PC-9 (cell line): ENCODE results near the gene ARL8B. TPM values are rescaled to one million over a fixed set of nuclear protein-coding genes. Genes with fewer than 3 reads are reported as not detected.

ENCODE experiments used
- BruUV-seq: library from RNA; stranded (reverse); fragments of 400-500 nt; replicated peaks from 2 replicates; lab custom pipeline; 2021; lab: Mats Ljungman, UMichigan
- CTCF ChIA-PET: fragments of 300-600 bp; sonication (Branson Sonifier 250); formaldehyde crosslinking; loops from one replicate; lab custom pipeline; 2022; ENCODE audit warnings: antibody characterized with exemption; lab: Charles Lee
- POLR2A ChIA-PET: fragments of 300-600 bp; sonication (Branson Sonifier 250); formaldehyde crosslinking; loops from one replicate; lab custom pipeline; 2022; ENCODE audit warnings: antibody characterized with exemption; ENCODE audit not compliant: unreplicated experiment; lab: Charles Lee
- DNase-seq, 2 experiments: peaks; one replicate each; pipeline versions ENCODE4 v3.0.0 to v3.0.0-alpha.2; 2015 to 2022; ENCODE audit warnings: mixed read lengths in 1 of 2
- H2AFZ ChIP-seq: fragments of 200-600 bp; sonication (generic); 2 replicates; pipeline ENCODE4 v1.8.1; 2017; ENCODE audit warnings: antibody characterized with exemption
- H3F3A ChIP-seq: fragments of 200-600 bp; sonication (generic); 2 replicates; pipeline ENCODE4 v1.8.1; 2017; ENCODE audit warnings: antibody characterized with exemption, mild to moderate bottlenecking, low read depth; ENCODE audit not compliant: insufficient read depth
- H3K27ac ChIP-seq: fragments of 200-600 bp; sonication (generic); 2 replicates; pipeline ENCODE4 v1.6.1; 2016; ENCODE audit warnings: mixed run types
- H3K27me3 ChIP-seq: fragments of 200-600 bp; sonication (generic); 2 replicates; pipeline ENCODE4 v1.6.1; 2016; ENCODE audit warnings: low read depth, mixed run types; ENCODE audit not compliant: insufficient read depth
- H3K36me3 ChIP-seq: fragments of 200-600 bp; sonication (generic); 2 replicates; pipeline ENCODE4 v1.6.1; 2016; ENCODE audit warnings: low read depth, mixed run types
- H3K4me1 ChIP-seq: fragments of 200-600 bp; sonication (generic); replicated peaks from 2 replicates; pipeline ENCODE4 v1.6.1; 2016; ENCODE audit warnings: mixed run types; ENCODE audit not compliant: insufficient read depth
- H3K4me2 ChIP-seq: fragments of 200-600 bp; sonication (generic); 2 replicates; pipeline ENCODE4 v1.6.1; 2017; ENCODE audit warnings: mixed run types
- H3K4me3 ChIP-seq: fragments of 200-600 bp; sonication (generic); 2 replicates; pipeline ENCODE4 v1.6.1; 2016; ENCODE audit warnings: mixed run types
- H3K79me2 ChIP-seq: fragments of 200-600 bp; sonication (generic); 2 replicates; pipeline ENCODE4 v1.6.1; 2017; ENCODE audit warnings: low read depth, mixed run types
- H3K9me2 ChIP-seq: fragments of 200-600 bp; sonication (generic); 2 replicates; pipeline ENCODE4 v1.8.1; 2017; ENCODE audit warnings: mild to moderate bottlenecking; ENCODE audit not compliant: insufficient read depth
- H3K9me3 ChIP-seq: fragments of 200-600 bp; sonication (generic); 2 replicates; pipeline ENCODE4 v1.8.1; 2016; ENCODE audit warnings: low read depth; ENCODE audit not compliant: insufficient read depth
- H4K20me1 ChIP-seq: fragments of 200-600 bp; sonication (generic); 2 replicates; pipeline ENCODE4 v1.8.1; 2017; ENCODE audit not compliant: insufficient read depth
- EZH2 ChIP-seq: fragments of 200-600 bp; sonication (generic); IDR thresholded peaks from 2 replicates; pipeline ENCODE4 v1.8.0; 2017; ENCODE audit warnings: antibody characterized with exemption, low read depth
- intact Hi-C: fragments of 100-400 bp; cut with micrococcal nuclease; formaldehyde crosslinking; loops from one replicate; pipeline ENCODE4 v1.10.0; 2022; ENCODE audit not compliant: unreplicated experiment
- total RNA-seq: library from RNA; stranded (reverse); gene quantifications from 2 replicates; pipeline ENCODE4 v1.2.3, GENCODE V29; 2021
- TF ChIP-seq, protein P1 (sequence below): fragments of 200-600 bp; sonication (generic); conservative IDR thresholded peaks from 2 replicates; pipeline ENCODE4 v1.6.1; 2017; ENCODE audit warnings: mixed run types, antibody characterized with exemption, mild to moderate bottlenecking, moderate library complexity

ARL8B gene
- total RNA-seq, 1 experiment from 2014 or later, result 45.4 TPM

DNA sequence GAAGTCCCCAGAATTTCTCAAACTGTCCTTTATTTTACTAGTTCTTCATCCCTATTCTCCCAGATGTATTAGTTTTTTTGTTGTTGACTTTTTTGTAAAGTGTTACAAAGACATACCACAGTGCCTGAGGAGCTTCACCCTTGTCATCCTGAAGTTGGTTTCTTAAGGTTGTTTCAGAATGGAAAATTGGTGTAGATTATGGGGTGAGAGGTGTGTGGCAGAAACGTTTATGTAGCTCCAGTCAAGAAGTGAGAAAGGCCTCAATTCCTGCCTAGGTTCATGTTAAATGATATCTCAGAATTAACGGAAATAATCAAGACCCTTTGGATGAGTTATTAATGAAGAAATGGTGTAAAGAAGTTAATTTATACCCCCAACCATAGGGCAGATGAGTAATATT lies 72.2 kb downstream of the ARL8B start:
- intact Hi-C loops, result loop anchor here (2.0 kb wide), 1 partner anchor 72 kb away; the partner anchor contains the start of gene ARL8B

DNA sequence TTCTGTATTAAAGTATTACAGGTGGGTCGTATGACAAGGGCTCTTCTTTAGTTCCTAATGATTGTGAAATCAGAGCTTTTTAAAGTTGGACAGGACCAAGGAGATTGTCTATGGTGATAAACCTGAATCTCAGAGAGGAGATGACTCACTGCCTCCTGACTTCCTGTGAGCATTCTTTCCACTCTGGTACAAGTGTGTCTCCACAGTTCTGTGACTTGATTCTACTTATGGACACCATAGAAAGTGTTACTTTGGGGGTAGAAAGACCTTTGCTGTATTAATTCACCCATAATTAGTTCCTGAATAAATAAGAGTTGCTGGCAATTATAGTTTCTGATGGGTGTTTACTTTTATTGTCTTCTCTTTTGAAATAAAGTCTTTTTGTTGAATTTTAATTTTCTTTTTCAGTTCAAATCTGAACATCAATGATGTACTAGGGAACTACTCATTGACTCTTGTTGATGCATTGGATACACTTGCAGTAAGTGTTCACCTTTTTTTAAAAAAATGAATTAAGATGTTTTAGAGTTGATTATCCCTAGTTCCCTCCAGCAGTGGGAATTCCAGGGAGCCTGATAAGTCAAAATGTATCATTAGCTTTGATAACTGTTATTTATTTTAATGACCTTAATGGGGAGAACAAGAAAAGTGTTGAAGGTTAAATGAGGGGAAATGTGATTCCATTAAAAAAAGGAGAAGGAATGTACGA lies 72.9 kb downstream of the ARL8B start:
- Histone ChIP-seq H3K27ac (peak overlapping the region; percentile 100), H3K9me3 (no peaks in the 10 kb centered on the region), H2AFZ (no peak overlapping the region), H3K79me2 (peaks cover 86% of the 10 kb centered on the region), H3F3A (peaks cover 57% of the 10 kb centered on the region), H3K9me2 (no peaks in the 10 kb centered on the region), H4K20me1 (no peaks in the 10 kb centered on the region), H3K4me2 (peak overlapping the region; percentile 89), H3K27me3 (no peaks in the 10 kb centered on the region), H3K36me3 (peaks cover 7% of the 10 kb centered on the region; the same call in 1 of the 2 replicates), H3K4me3 (peak overlapping the region; percentile 19; the same call in 1 of the 2 replicates), H3K4me1 (peaks cover 88% of the 10 kb centered on the region)
- CTCF ChIA-PET, result interaction anchor here (0.7 kb wide), 2 partner anchors 24 to 139 kb away, joined by 3 to 5 read pairs; no protein-coding TSS in a partner anchor
- DNase-seq, result peak; percentile 31 to 91
- no peak for TF ChIP-seq EZH2
- TF ChIP-seq, protein P1, sequence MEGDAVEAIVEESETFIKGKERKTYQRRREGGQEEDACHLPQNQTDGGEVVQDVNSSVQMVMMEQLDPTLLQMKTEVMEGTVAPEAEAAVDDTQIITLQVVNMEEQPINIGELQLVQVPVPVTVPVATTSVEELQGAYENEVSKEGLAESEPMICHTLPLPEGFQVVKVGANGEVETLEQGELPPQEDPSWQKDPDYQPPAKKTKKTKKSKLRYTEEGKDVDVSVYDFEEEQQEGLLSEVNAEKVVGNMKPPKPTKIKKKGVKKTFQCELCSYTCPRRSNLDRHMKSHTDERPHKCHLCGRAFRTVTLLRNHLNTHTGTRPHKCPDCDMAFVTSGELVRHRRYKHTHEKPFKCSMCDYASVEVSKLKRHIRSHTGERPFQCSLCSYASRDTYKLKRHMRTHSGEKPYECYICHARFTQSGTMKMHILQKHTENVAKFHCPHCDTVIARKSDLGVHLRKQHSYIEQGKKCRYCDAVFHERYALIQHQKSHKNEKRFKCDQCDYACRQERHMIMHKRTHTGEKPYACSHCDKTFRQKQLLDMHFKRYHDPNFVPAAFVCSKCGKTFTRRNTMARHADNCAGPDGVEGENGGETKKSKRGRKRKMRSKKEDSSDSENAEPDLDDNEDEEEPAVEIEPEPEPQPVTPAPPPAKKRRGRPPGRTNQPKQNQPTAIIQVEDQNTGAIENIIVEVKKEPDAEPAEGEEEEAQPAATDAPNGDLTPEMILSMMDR, result no peak
- intact Hi-C loops, result loop anchor here (2.0 to 5.0 kb wide), 4 partner anchors 72 to 483 kb away; partner anchors contain the start of gene ARL8B
- POLR2A ChIA-PET, result interaction anchor here (0.6 to 0.7 kb wide), 2 partner anchors 353 to 505 kb away, joined by 4 read pairs; no protein-coding TSS in a partner anchor
- TSS peak; percentile 7 for BruUV-seq

More for the DNA sequence above, 72.2 kb downstream of the ARL8B start:
- no peak for DNase-seq
- H3K4me2 ChIP-seq, result peak overlapping the region; percentile 89
- no peaks in the 10 kb centered on the region for H3K9me3 ChIP-seq
- BruUV-seq, result no TSS peak
- no peaks in the 10 kb centered on the region for H3K27me3 ChIP-seq
- H3F3A ChIP-seq, result peaks cover 57% of the 10 kb centered on the region
- no peak overlapping the region; the same call in 1 of the 2 replicates for H3K4me3 ChIP-seq
- H3K36me3 ChIP-seq, result peaks cover 5% of the 10 kb centered on the region; the same call in 1 of the 2 replicates
- TF ChIP-seq EZH2, result no peak
- TF ChIP-seq, protein P1, result no peak
- ChIA-PET CTCF (no interaction called here), POLR2A (no interaction called here)
- H3K9me2 ChIP-seq, result no peaks in the 10 kb centered on the region
- no peaks in the 10 kb centered on the region for H4K20me1 ChIP-seq
- H3K79me2 ChIP-seq, result peaks cover 86% of the 10 kb centered on the region
- H2AFZ ChIP-seq, result no peak overlapping the region
- peak overlapping the region; percentile 100 for H3K27ac ChIP-seq
- H3K4me1 ChIP-seq, result peaks cover 88% of the 10 kb centered on the region

DNA sequence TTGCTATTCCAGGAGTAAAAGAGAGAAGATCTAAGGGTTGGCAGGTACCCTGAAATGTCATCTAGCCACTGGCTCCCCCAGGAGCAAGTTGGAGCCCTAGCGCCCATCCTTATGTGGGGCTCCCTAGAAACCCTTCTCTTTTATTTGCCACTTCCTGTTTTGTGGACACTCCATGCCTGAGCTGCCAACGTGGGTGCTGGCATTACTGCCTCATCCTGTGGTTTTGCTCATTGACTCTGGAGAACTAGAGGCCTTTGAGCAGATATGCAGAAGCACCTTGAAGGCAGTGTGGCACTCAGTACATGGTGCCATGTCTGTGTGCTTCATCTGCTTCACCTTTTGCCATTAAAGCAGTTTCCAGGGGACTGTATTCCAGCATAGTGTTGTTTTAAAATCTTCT lies 73.5 kb downstream of the ARL8B start:
- POLR2A ChIA-PET, result interaction anchor here (0.6 to 0.7 kb wide), 2 partner anchors 353 to 504 kb away, joined by 4 read pairs; no protein-coding TSS in a partner anchor
- H3K4me3 ChIP-seq, result peak overlapping the region; percentile 19; the same call in 1 of the 2 replicates

More for the DNA sequence above, 73.5 kb downstream of the ARL8B start:
- peak overlapping the region; percentile 100 for H3K27ac ChIP-seq
- peak in 1 of 2 experiments; percentile 34 for DNase-seq
- TF ChIP-seq, protein P1, result no peak
- no peak for TF ChIP-seq EZH2
- H3K9me3 ChIP-seq, result no peaks in the 10 kb centered on the region
- BruUV-seq, result no TSS peak
- H3F3A ChIP-seq, result peaks cover 57% of the 10 kb centered on the region
- H3K4me1 ChIP-seq, result peaks cover 84% of the 10 kb centered on the region
- peaks cover 7% of the 10 kb centered on the region; the same call in 1 of the 2 replicates for H3K36me3 ChIP-seq
- no peaks in the 10 kb centered on the region for H3K27me3 ChIP-seq
- peaks cover 84% of the 10 kb centered on the region for H3K79me2 ChIP-seq
- CTCF ChIA-PET, result interaction anchor here (0.7 kb wide), 2 partner anchors 24 to 140 kb away, joined by 3 to 5 read pairs; no protein-coding TSS in a partner anchor
- peak overlapping the region; percentile 89 for H3K4me2 ChIP-seq
- no peaks in the 10 kb centered on the region for H4K20me1 ChIP-seq
- intact Hi-C loops, result loop anchor here (2.0 to 5.0 kb wide), 5 partner anchors 73 to 483 kb away; partner anchors contain the start of genes ARL8B and BHLHE40
- H2AFZ ChIP-seq, result no peak overlapping the region
- H3K9me2 ChIP-seq, result no peaks in the 10 kb centered on the region
